ENCODE measurements around the gene CD27.

DNA sequence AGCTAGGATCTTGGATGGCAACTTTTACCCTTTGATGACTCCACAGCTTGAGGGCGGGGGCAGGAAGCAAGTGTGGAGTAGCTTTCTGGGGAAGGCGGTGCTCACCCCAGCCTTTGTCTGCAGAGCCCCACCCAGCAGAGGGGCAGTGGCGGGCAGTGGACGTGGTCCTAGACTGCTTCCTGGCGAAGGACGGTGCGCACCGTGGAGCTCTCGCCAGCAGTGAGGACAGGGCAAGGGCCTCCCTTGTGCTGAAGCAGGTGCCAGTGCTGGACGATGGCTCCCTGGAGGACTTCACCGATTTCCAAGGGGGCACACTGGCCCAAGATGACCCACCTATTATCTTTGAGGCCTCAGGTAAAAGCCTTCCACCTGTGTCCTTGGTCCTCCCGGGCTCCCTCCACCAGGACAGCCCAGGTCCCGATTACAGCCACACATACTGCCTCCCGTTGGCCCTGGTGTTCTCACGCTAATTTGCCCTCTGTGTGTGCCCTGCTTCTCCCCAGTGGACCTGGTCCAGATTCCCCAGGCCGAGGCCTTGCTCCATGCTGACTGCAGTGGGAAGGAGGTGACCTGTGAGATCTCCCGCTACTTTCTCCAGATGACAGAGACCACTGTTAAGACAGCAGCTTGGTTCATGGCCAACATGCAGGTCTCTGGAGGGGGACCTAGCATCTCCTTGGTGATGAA, 8.3 kb downstream of the CD27 start:
- no peak for TF ChIP-seq CTCF (IDR thresholded peaks at IDR 0.05)
- TF ChIP-seq POLR2AphosphoS5 (IDR thresholded peaks at IDR 0.05) = no peak
- TF ChIP-seq POLR2A (IDR thresholded peaks at IDR 0.05) = no peak
